ENCODE results near the gene ASPSCR1. TPM values are rescaled to one million over a fixed set of nuclear protein-coding genes. Genes with fewer than 3 reads are reported as not detected.
A peak's percentile ranks its signal among the peaks of the same experiment; 100 is the strongest.

Gene ASPSCR1
- total and polyA plus RNA-seq, 9 of the 15 experiments (the other 6 are each of a cell fraction or from before 2014, with no cell fraction given), result 0.90 to 36.9 (median 11.6) TPM

DNA sequence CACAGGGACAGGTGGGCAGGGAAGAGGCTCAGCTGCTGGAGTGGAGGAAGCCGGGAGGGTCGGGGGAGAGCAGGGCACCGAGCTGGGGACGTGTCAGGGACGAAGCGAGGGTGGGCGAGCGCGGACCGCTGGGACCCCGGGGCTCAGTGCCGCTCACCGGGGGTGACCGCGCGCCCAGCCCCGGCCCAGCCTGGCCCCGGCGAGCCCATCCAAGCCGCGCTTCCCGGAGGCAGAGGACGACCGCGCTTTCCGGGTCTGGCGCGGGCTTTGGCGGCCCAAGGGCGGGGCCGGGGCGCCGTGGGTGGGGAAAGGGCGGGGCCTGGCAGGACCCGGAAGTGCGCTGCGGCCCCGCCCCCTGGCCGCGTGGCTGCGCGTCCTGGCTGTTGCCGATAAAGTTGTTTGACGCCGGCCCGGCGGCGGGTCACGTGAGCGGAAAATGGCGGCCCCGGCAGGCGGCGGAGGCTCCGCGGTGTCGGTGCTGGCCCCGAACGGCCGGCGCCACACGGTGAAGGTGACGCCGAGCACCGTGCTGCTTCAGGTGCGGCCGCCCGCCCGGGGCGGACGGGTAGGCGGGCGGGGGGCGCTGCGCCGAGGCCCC, at the start of gene ASPSCR1 (continued):
- TF ChIP-seq ZNF589 (CRISPR knock-in tag; IDR thresholded peaks at IDR 0.05; ENCODE audit: low read depth), result no peak
- TF ChIP-seq, protein P1, sequence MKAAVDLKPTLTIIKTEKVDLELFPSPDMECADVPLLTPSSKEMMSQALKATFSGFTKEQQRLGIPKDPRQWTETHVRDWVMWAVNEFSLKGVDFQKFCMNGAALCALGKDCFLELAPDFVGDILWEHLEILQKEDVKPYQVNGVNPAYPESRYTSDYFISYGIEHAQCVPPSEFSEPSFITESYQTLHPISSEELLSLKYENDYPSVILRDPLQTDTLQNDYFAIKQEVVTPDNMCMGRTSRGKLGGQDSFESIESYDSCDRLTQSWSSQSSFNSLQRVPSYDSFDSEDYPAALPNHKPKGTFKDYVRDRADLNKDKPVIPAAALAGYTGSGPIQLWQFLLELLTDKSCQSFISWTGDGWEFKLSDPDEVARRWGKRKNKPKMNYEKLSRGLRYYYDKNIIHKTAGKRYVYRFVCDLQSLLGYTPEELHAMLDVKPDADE (conservative IDR thresholded peaks at IDR 0.05; ENCODE audit: control insufficient read depth, low read depth, low read length), result peak; percentile 98
- 0 out of 2 replicates have a peak, but pooled peaks have one; percentile 15 for TF ChIP-seq NR3C1 (CRISPR knock-in tag; IDR thresholded peaks at IDR 0.05)
- no peak; the same call in 1 of the 2 replicates for TF ChIP-seq ZBED1 (IDR thresholded peaks at IDR 0.05)
- peak; percentile 84; the same call in 1 of the 2 replicates for TF ChIP-seq ZBTB17 (CRISPR knock-in tag; IDR thresholded peaks at IDR 0.05)
- TF ChIP-seq ZNF655 (CRISPR knock-in tag; IDR thresholded peaks at IDR 0.05), result no peak
- no peak for TF ChIP-seq ZNF124 (CRISPR knock-in tag; IDR thresholded peaks at IDR 0.05)
- TF ChIP-seq XRCC5 (IDR thresholded peaks at IDR 0.05; ENCODE audit: low read depth, low read length), result no peak
- TF ChIP-seq ZNF586 (CRISPR knock-in tag; conservative IDR thresholded peaks at IDR 0.05), result no peak
- 0 out of 2 replicates have a peak, but pooled peaks have one; percentile 65 for TF ChIP-seq NR2C2 (CRISPR knock-in tag; IDR thresholded peaks at IDR 0.05)
- peak; percentile 87 for TF ChIP-seq NR2C2 (tag; IDR thresholded peaks at IDR 0.05)
- TF ChIP-seq, protein P2, sequence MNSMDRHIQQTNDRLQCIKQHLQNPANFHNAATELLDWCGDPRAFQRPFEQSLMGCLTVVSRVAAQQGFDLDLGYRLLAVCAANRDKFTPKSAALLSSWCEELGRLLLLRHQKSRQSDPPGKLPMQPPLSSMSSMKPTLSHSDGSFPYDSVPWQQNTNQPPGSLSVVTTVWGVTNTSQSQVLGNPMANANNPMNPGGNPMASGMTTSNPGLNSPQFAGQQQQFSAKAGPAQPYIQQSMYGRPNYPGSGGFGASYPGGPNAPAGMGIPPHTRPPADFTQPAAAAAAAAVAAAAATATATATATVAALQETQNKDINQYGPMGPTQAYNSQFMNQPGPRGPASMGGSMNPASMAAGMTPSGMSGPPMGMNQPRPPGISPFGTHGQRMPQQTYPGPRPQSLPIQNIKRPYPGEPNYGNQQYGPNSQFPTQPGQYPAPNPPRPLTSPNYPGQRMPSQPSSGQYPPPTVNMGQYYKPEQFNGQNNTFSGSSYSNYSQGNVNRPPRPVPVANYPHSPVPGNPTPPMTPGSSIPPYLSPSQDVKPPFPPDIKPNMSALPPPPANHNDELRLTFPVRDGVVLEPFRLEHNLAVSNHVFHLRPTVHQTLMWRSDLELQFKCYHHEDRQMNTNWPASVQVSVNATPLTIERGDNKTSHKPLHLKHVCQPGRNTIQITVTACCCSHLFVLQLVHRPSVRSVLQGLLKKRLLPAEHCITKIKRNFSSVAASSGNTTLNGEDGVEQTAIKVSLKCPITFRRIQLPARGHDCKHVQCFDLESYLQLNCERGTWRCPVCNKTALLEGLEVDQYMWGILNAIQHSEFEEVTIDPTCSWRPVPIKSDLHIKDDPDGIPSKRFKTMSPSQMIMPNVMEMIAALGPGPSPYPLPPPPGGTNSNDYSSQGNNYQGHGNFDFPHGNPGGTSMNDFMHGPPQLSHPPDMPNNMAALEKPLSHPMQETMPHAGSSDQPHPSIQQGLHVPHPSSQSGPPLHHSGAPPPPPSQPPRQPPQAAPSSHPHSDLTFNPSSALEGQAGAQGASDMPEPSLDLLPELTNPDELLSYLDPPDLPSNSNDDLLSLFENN (IDR thresholded peaks at IDR 0.05; ENCODE audit: low read depth in 2 of 2, low read length in 2 of 2), result no peak; a peak in 2 of 4 replicates
- TF ChIP-seq, protein P3, sequence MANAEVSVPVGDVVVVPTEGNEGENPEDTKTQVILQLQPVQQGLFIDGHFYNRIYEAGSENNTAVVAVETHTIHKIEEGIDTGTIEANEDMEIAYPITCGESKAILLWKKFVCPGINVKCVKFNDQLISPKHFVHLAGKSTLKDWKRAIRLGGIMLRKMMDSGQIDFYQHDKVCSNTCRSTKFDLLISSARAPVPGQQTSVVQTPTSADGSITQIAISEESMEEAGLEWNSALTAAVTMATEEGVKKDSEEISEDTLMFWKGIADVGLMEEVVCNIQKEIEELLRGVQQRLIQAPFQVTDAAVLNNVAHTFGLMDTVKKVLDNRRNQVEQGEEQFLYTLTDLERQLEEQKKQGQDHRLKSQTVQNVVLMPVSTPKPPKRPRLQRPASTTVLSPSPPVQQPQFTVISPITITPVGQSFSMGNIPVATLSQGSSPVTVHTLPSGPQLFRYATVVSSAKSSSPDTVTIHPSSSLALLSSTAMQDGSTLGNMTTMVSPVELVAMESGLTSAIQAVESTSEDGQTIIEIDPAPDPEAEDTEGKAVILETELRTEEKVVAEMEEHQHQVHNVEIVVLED (CRISPR knock-in tag; IDR thresholded peaks at IDR 0.05), result peak; percentile 97
- no peak for TF ChIP-seq ZSCAN29 (IDR thresholded peaks at IDR 0.05)
- no peak for TF ChIP-seq GTF2E2 (tag; IDR thresholded peaks at IDR 0.05)
- TF ChIP-seq ZNF121 (CRISPR knock-in tag; conservative IDR thresholded peaks at IDR 0.05), result no peak
- no peak for TF ChIP-seq ZNF668 (CRISPR knock-in tag; IDR thresholded peaks at IDR 0.05)
- no peak for TF ChIP-seq NR1H2 (CRISPR knock-in tag; IDR thresholded peaks at IDR 0.05)
- TF ChIP-seq, protein P4, sequence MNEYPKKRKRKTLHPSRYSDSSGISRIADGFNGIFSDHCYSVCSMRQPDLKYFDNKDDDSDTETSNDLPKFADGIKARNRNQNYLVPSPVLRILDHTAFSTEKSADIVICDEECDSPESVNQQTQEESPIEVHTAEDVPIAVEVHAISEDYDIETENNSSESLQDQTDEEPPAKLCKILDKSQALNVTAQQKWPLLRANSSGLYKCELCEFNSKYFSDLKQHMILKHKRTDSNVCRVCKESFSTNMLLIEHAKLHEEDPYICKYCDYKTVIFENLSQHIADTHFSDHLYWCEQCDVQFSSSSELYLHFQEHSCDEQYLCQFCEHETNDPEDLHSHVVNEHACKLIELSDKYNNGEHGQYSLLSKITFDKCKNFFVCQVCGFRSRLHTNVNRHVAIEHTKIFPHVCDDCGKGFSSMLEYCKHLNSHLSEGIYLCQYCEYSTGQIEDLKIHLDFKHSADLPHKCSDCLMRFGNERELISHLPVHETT (CRISPR knock-in tag; conservative IDR thresholded peaks at IDR 0.05 in 1 of 2, IDR thresholded peaks at IDR 0.05 in 1 of 2), result peak in 1 of 2 experiments; percentile 99; a peak in 2 of 4 replicates

Data from K562 (cell line).